Ecto neural progenitor cell (in vitro differentiated cells): Measurements from ENCODE around the gene PIEZO2.
A peak's percentile ranks its signal among the peaks of the same experiment; 100 is the strongest.
"Not testable (repeated sequence)": the region's sequence is repeated elsewhere in the genome, so short reads cannot be mapped to it uniquely, and the experiment has no call there.

Experiments
- DNase-seq: peaks from one replicate; pipeline ENCODE4 v3.0.0-alpha.2; 2018; ENCODE audit warnings: low spot score

PIEZO2 gene

DNA sequence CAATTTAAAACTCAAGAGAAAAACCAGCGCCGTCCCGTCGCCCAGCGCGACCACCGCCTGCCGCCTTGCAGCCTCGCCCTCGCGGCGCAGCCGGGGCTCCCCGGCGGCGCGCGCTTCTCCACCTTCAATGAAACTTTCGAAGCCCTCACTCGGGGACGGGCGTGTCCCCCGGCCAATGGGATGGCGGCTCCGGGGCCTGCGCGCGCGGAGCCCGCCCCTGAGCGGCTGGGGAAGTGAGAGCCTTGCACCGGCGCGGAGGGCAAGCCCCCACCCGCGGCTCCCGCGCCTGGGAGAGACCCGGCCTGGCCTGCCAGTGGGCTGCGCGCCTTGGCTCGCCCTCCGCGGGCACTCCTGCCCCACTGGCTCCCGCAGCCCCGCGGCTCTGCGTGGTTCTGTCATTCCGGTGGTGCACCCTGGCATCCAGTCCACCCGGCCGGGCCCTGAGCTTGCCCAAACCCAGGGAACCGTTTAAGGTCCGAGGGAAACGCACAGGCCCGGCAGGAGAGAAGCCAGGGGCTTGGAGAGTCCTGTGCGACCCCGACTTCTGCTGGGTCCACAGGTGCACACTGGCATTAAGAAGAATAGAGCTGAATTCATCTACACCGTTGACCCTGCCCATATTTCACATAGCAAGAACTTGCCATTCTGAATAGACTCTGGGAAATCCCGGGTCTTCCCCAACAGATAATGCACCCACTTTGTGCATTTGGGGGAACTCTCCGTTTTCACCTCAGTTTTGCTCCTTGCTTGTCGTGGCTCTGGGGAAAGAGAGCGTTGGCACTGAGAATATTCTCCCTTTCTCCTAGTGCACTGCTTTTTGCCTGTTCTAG, at the start of gene PIEZO2:
PIEZO2 (minus strand) TSS at position 129 of the 830 bp plus-strand sequence. CDS start 981 bp downstream, outside the sequence.
- peak; percentile 90 for DNase-seq

DNA sequence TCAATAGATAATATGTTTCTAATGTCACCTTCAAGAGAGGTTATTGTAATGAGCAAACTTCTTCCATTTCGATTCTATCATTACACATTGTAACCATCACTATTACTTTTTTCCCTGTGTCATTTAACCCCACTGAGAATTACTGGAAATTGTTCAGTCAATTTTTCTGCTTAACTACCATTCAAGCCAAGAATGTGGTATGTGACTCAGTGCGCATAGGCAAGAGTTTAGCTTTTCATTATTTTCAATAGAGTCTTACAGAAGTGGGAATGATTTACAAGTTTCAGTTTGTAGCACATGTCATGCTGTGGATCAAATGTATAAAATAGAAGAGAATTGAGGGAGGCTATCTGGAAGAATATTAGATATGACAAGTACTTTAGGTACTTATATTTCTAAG, 34.3 kb upstream of the PIEZO2 start:
- no peak for DNase-seq

DNA sequence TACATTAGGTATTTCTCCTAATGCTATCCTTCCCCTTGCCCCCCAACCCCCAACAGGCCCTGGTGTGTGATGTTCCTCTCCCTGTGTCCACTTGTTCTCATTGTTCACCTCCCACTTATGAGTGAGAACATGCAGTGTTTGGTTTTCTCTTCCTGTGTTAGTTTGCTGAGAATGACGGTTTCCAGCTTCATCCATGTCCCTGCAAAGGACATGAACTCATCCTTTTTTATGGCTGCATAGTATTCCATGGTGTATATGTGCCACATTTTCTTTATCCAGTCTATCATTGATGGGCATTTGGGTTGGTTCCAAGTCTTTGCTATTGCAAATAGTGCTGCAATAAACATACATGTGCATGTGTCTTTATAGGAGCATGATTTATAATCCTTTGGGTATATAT, 32.3 kb upstream of the PIEZO2 start:
- DNase-seq = not testable (repeated sequence)

DNA sequence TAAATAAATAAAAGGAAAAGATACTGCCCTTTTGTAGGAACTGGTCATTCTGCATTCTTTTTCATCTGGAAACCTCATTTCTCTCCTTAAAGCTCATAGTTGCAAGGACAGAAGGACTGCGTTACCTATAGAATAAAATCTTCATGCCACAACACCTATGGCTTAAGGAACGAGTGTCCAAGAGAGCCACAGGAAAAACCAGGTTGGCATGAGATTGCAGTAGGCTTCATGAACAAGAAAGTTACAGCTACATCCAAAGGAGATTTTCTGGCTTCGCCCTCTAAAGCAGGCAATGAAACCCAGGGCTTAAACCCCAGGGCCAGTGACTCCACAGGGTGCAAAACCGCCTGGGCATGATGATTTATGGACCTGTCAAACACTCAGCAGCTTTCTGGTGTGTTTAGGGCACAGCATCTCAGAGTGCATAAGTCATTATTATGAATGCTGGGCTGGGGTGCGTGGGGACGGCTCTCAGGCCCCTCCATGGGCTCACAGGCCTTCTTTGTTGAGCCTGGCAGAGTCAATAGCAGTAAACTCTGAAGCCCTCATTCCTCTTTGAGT, 30.7 kb upstream of the PIEZO2 start:
- DNase-seq = no peak

DNA sequence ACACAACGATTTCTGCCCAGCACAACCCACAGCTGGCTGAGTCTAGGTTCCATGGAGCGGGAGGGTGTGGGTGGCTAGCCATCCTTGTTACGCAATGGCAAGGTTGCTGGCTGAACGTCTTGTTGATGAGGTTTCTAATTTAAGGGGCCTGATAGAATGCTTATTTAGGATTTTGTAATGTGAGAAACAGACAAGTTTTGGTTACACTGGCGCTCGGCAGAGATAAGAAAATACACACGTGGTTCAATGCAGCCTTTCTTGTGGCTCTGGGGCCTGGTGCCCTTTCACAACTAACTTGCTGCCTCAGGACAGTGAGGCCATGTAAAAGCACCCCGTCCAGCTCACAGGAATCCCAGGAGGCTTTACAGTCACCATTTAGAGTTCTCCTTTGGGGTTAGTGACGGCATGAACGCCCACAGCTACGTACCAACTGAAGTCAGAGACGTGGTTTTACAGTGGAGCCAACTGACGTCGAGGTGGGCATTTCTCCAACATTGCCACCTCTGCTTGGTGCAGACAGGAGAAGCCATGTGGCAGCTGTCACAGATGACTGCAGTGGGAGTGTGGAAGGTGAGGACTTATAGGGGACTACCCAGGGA, 29.7 kb upstream of the PIEZO2 start:
- no peak for DNase-seq

DNA sequence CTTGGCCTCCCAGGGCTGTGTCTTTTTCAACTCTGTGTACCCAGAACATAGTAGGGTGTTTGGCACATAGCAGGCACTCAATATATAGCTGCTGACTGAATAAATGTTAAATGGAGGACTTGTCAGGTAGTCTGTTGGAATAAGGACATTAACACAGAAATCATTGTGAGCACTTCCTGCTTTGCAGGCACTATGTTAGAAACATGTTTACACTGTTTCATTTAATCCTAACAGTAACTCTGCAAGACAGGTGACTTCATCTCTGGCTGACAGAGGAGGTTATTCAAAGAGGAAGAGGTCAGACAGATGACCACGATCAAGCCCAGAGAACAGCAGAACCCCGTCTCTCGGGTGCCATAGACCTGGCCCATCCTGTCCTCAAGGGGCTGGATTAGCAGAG, 28.0 kb upstream of the PIEZO2 start:
- DNase-seq = no peak

DNA sequence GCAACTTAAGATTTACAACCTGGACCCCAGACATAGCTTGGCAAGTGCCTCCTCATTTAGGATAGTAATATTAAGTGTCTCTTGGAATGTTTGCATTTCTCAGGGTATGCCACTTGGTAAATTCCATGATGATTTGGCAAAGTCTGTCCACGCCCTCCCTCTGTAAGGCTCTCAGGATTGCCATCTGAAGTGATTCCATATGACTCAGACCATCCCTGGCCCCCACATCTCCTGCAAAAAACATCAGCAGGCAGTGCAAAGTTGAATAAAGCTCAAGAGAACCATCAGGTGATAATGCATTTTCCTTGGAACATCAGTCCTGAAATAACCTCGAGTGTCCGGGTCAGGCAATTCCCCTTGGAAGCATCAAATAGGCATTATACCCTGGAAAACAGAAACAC, 27.1 kb upstream of the PIEZO2 start:
- no peak for DNase-seq

DNA sequence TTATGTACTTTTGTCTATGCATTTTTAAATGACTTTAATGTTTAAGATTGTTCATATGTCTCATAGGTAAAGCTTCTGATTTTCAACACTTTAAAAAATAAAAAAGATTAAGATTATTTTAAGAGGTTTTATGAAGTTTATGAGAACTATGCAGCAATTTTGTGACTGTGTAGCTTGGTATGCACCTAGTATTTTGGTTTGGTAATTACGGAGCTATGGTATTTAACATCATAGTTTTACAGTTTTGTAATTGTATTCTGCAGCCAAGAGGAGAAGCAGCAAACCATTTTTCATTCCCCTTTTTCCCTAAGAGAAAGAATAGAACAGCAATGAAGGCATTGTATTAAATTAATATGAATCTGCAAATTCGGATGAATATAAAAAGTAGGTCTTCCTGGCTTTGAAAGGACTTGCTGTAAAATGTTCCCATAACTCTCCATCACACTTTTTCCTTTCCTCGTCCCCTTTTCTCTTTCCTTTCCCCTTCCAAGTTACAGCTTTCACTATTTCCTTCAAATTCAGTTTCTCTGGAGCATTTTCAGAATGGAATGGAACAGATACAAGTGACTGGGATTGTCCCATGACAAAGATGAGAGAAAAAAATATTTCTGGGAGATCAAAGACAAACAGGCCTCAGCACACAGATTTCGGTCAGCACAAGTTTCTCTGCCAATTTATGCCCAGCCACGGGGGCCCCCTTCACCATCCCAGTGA, 26.1 kb upstream of the PIEZO2 start:
- DNase-seq = no peak

DNA sequence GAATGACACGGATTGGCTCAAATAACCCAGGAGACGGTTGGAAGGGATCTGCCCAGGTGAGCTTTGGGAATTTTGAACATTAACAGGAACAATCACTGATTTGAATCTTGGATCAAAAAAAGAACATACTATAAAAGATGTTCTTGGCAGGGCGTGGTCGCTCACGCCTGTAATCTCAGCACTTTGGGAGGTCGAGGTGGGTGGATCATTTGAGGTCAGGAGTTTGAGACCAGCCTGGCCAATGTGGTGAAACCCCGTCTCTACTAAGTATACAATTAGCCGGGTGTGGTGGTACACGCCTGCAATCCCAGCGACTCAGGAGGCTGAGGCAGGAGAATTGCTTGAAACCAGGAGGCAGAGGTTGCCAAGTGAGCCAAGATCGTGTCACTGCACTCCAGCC, 24.8 kb upstream of the PIEZO2 start:
- DNase-seq = not testable (repeated sequence)

DNA sequence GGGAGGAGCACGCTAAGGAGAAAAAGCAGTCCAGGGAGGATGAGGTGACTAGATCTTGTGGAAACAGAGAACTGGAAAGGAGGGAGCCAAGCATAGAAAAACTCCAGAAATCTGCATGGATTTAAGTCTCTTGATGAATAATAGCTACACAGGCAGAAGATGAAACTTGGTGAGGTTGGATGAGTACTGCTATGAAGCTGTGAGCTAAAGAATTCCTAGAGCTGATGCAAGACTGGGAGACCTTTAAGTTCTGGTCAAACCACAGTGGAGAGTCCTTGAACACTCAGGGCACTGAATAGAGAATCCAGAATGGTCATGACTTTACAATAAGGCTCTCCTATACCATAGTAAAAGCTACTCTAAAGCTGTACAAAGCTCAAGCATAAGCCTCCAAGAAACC, 18.4 kb upstream of the PIEZO2 start:
- DNase-seq = no peak

DNA sequence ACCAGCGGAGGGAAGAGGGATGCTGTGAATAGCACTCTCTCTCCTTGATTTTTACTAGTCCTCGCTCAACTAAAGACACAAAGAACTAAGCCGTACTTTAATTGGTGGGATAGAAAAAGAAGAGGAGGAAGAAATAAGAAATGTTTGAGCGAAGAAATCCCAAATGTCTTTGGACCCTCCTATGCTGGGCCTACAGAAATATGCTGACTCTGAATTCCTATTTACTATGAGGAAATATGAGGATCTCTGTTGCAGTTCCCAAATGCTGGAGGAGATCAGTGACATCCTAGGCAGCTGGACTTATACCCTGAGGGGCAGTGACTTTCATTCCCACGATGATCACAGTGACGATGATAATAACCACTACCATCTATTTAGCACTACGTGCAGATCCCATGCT, 16.6 kb upstream of the PIEZO2 start:
- no peak for DNase-seq

DNA sequence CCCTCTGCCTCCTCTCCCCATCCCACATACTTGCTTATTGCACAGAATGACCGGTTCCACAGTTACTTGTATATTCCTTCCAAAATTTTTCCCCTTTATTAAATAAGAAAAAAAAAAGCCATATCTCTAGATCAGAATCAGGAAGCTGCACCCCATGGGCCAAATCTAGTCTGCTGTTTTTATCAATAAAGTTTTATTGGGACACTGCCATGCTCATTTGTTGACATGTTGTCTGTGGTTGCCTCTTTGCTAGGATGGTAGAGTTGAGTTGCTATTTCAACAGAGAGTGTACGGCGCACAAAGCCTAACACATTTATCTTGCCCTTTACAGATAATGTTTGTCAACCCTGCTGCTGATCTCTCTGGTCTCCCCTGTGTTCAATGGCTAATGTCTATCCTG, 15.8 kb upstream of the PIEZO2 start:
- DNase-seq = no peak

DNA sequence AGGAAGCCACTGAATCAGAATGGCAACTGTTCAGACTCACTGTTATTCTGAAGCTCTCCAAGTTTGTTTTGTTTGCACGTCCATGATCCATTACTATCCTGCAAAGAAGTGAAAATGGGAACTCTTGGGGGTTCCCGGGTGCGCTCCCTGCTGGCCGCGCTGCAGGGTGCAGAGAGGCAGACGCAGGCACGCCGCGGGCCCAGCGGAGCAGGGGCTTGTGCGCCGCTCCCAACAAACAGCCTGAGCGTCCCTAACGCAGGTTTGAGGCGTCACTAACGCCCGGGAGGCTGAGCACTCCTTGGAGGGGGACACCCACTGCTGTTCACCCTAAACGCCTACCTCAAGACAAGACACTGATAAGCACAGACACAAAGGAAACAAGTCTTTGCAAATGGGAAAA, 14.3 kb upstream of the PIEZO2 start:
- peak; percentile 58 for DNase-seq

DNA sequence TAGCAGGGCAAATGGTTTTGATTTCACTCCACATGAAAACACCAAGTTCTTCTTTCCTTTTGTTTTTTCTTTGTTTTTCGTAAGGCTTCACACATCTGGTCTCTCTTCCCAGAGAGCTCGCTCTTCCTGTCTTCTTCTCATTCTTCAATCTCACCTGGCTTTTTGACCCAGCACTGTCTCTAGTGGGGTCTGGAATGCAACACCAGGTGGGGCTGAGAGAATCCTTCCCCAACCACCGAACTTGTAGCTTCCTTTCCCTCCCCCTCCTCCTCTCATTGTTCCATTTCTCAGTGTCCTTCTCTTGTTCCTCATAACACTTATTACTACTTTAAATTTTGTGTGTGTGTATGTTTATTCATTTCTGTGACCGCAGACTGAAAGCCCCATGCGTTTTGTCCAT, 13.5 kb upstream of the PIEZO2 start:
- no peak for DNase-seq

DNA sequence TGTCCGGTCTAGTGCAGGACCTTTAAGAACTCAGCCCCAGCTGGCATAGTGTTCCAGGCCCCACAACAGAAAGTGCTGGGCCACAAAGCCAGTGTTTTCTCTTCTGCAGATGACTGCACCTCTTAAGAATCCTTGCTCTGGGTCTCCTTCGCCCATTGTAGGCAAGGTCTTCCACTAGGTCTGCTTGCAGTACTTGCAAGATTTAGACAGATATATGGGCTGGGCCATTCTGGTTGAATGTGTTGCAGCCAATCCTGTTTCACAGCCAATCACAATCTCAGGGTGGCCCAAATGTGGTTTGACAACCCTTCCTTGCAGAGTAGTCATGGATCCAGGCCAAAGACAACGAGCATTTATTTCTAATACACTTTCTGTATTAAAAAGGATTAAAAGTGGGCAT, 13.1 kb upstream of the PIEZO2 start:
- no peak for DNase-seq

DNA sequence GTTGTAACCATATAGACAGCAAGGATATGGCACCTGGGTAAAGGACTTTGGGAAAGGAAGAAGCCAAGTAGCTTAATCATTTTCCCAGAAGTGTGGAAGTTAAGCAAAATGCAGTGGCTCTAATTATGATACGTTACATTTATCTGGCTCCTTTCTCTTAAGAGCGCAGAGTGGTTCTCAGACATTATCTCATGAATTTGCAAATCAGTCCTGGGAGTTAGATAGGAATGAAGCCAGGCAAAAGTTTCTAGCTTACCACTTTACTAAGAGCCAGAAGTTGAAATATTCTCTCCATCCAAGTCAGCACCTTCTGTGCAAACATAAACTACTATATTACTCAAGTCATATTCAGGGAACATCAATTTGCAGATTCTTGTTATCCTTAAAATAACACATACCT, 10.9 kb upstream of the PIEZO2 start:
- no peak for DNase-seq

DNA sequence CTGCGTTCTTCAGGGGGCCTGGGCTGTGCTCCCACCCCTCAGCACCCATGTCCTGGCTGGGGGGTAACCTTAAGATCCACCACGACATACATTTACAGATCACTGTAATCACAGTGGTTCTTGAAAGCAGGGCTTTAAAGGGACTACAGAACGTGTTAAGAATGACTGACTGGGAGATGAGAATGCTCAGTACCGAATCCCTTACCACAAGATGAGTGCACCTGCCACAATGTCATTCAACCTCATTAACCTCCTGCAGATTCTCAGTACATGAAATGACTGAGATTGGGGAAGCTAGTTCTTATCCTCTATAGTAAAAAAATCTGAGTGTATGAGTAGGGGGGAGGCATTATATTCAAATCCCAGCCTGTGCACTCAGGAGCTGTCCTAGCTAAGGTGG, 10.5 kb upstream of the PIEZO2 start:
- no peak for DNase-seq

DNA sequence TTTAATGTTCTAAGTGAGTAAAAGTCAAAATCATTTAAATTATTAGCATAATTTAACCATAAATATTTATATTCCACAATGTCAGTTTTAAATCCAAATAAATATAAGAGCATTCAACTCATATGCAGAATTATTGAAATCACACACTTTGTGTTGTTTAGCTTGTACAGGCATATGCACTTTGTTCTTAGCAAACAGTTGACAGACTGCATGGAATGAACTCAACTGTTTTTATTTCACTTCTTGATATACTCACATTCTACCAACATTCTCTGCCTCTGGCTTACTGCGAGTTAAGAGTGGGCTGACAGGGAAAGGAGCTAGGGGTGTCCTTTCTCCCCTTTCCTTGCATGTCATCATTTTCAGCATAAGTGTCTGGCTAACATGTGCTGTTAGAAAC, 7.6 kb upstream of the PIEZO2 start:
- no peak for DNase-seq

DNA sequence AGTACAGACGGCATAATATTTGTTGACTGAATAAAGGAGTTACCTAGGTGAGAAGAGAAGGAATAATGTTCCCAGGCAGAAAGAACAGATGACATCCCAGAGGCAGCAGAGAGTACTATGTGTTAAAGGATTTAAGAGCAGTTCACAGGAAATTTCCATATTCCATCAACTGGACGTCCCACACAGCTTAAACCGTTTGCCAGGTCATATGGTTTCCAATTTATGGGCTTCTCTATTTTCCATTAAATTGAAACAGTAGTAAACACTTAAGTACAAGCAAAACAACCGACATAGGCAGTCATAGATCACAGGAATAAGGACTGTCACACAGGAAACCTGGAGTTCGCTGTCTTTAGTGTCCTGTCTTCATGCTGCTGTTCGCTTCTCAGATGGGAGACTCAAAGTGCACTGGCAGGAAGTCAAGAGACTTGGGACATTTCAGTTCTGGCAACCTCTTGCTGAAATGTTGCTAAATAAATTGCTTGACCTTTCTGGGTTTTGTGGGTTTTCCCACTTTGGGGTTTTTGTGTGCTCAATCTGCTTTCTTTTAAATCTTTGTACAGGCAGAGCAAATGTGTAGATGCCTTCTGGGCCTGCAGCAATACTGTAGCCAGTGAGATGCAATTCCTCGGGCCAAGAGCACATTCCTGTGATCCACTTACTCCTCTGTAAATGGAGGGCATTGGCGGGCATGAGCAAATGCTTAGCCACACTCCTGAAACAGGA, 5.8 kb upstream of the PIEZO2 start:
- DNase-seq = no peak

DNA sequence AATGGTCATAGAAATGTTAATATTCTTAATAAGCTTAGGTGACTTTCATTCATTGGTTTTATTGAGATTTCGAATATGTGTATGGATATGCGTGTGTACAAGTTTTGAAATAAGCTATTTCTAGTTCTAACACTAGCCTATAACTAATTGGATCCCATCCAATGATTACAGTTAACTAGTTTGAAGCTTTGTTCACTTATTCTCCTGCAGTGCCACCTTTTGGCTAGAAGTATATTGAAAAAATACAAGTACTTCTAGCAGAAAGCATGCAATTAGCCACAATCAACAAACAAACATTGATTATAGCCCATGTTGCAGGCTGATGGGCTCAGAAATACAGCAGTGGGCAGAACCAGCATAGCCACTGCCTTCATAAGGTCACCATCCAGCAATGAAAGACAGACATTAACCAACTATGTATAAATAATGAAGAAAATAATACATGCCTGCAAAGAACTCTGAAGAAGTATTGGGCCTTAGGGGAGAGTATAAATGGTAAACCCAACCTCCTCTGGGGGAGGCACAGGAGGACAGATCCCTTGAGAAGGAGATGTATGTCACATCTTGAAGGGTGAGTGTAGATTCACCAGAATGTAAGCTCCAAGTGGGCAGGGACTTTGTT, 5.1 kb upstream of the PIEZO2 start:
- no peak for DNase-seq

DNA sequence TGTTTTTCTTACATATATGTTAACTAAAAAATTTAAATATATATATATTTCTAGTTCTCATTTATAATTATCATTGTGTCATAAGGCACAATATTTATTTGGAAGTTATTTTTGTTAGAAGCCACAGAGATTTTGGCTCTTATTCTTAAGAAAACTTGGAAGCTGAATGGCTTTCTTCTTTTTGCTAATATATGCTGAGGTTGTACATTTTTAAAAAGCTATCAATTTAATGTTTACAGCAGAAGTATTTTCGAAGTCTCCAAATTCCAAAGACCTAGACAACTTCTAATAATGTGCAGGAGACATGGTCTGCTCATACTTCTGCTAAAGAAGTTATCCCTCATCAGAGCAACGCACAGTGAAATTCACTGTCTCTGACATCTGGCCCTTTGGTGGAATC, 3.7 kb upstream of the PIEZO2 start:
- no peak for DNase-seq

DNA sequence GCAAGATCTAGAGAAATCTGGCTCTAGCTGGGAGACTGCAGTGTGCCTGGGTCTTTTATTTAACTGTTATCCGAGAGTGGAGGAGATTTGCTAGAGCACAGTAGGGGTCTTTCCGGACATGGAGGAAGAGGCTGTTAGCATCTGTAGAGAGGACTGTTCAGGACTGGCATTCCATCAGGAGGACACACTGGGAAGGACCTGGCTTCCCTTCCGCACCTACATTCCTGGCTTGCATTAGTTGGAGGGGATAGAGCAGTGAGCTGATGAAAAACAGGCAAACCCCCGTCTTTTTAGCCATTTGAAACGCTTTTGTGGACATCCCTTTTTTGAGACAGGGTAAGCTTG, 874 bp upstream of the PIEZO2 start:
- DNase-seq = no peak
